PC-3 (cell line): ENCODE results near the gene DNER.

Experiments used
- EZH2 ChIP-seq: fragments of 300-600 bp; sonication (generic); IDR thresholded peaks from one replicate; pipeline ENCODE4 v1.6.1; 2017; ENCODE audit warnings: antibody characterized with exemption, mild to moderate bottlenecking, low read length; ENCODE audit not compliant: unreplicated experiment
- EZH2phosphoT487 ChIP-seq: fragments of 300-600 bp; sonication (generic); IDR thresholded peaks from 2 replicates; pipeline ENCODE4 v1.6.1; 2018; ENCODE audit warnings: mild to moderate bottlenecking, antibody characterized with exemption, low read length, borderline replicate concordance
- TF ChIP-seq, protein P1 (sequence below): fragments of 300-600 bp; sonication (generic); conservative IDR thresholded peaks from 2 replicates; pipeline ENCODE4 v1.5.1; 2017; ENCODE audit warnings: antibody characterized with exemption, low read depth, mild to moderate bottlenecking, low read length

GRCh38 chr2:229653531-229653930 is 60.8 kb downstream of the DNER start:
- TF ChIP-seq, protein P1, sequence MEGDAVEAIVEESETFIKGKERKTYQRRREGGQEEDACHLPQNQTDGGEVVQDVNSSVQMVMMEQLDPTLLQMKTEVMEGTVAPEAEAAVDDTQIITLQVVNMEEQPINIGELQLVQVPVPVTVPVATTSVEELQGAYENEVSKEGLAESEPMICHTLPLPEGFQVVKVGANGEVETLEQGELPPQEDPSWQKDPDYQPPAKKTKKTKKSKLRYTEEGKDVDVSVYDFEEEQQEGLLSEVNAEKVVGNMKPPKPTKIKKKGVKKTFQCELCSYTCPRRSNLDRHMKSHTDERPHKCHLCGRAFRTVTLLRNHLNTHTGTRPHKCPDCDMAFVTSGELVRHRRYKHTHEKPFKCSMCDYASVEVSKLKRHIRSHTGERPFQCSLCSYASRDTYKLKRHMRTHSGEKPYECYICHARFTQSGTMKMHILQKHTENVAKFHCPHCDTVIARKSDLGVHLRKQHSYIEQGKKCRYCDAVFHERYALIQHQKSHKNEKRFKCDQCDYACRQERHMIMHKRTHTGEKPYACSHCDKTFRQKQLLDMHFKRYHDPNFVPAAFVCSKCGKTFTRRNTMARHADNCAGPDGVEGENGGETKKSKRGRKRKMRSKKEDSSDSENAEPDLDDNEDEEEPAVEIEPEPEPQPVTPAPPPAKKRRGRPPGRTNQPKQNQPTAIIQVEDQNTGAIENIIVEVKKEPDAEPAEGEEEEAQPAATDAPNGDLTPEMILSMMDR: no peak
- TF ChIP-seq EZH2phosphoT487 (no peak), EZH2 (no peak)
